GM12874 (cell line): Measurements from ENCODE around the gene CLCA2.

Source experiments
- CTCF ChIP-seq: IDR thresholded peaks from 2 replicates; pipeline ENCODE4 v1.5.1; 2011; ENCODE audit warnings: low read depth, mild to moderate bottlenecking, control low read depth, low read length, moderate library complexity; ENCODE audit not compliant: insufficient read depth

Gene CLCA2

GRCh38 chr1:86487811-86488141 lies 63.8 kb downstream of the CLCA2 start:
- TF ChIP-seq CTCF, result no peak

GRCh38 chr1:86489242-86489878 lies 65.4 kb downstream of the CLCA2 start:
- no peak for TF ChIP-seq CTCF

GRCh38 chr1:86491171-86491950 lies 67.4 kb downstream of the CLCA2 start:
- no peak for TF ChIP-seq CTCF

GRCh38 chr1:86498281-86498680 lies 74.3 kb downstream of the CLCA2 start:
- no peak for TF ChIP-seq CTCF

- peak; percentile 48; the same call in 1 of the 2 replicates for TF ChIP-seq CTCF
Measured at GRCh38 chr1:86499987-86500593, 76.1 kb downstream of the CLCA2 start.

- no peak for TF ChIP-seq CTCF
Measured at GRCh38 chr1:86500714-86501113, 76.7 kb downstream of the CLCA2 start.

GRCh38 chr1:86502125-86502646 lies 78.2 kb downstream of the CLCA2 start:
- TF ChIP-seq CTCF, result peak; percentile 51; the same call in 1 of the 2 replicates
